Measurements from ENCODE around the gene AP2S1.
"Not testable (repeated sequence)": the region's sequence is repeated elsewhere in the genome, so short reads cannot be mapped to it uniquely, and the experiment has no call there.

DNA sequence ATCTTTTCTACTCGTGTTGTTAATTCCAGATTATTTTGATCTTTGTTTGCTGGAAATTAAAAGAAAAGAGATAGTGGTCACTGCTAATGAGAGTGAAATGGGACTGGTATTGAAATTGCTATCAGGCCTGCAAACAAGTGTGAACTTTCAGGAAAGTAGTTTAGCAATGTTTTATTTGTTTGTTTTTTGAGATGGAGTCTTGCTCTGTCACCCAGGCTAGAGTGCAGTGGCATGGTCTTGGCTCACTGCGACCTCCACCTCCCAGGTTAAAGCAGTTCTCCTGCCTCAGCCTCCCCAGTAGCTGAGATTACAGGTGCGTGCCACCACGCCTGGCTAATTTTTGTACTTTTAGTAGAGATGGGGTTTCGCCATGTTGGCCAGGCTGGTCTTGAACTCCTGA, 20.5 kb upstream of the AP2S1 start:
- not testable (repeated sequence) for TF ChIP-seq CTCF (conservative IDR thresholded peaks at IDR 0.05 in 1 of 2, IDR thresholded peaks at IDR 0.05 in 1 of 2; ENCODE audit: low read depth in 1 of 2, low read length in 2 of 2); EZH2 (IDR thresholded peaks at IDR 0.05; ENCODE audit: low read length, missing control alignments)
